ENCODE data around the gene DZIP1L. TPM values are rescaled to one million over a fixed set of nuclear protein-coding genes. Genes with fewer than 3 reads are reported as not detected.

The DZIP1L gene
- total RNA-seq, 1 donor from 2014 or later = 26.6 TPM

DNA sequence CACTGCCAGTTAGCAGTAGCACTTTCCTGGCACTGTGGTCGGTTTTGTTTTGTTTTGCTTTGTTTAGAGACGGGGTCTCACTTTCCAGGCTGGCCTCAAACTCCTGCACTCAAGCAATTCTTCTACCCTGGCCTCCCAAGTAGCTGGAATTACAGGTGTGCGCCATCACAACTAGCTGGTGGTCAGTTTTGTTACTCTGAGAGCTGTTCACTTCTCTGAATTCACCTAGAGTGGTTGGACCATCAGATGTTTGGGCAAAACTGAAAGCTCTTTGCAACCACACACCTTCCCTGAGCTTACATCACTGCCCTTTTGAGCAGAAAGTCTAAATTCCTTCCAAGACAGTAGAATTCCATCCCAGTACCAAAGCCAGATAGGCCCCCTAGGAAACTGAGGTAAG is 82.8 kb downstream of the DZIP1L start:
- Mint-ChIP-seq H3K4me3 (no peak overlapping the region), H3K27ac (ENCODE audit: unreplicated experiment) (no peak overlapping the region), H3K36me3 (ENCODE audit: low read depth) (peaks cover 4% of the 10 kb centered on the region), H3K9me3 (no peaks in the 10 kb centered on the region), H3K27me3 (ENCODE audit: low read depth) (no peaks in the 10 kb centered on the region), H3K4me1 (no peaks in the 10 kb centered on the region)
- TF ChIP-seq, protein P1, sequence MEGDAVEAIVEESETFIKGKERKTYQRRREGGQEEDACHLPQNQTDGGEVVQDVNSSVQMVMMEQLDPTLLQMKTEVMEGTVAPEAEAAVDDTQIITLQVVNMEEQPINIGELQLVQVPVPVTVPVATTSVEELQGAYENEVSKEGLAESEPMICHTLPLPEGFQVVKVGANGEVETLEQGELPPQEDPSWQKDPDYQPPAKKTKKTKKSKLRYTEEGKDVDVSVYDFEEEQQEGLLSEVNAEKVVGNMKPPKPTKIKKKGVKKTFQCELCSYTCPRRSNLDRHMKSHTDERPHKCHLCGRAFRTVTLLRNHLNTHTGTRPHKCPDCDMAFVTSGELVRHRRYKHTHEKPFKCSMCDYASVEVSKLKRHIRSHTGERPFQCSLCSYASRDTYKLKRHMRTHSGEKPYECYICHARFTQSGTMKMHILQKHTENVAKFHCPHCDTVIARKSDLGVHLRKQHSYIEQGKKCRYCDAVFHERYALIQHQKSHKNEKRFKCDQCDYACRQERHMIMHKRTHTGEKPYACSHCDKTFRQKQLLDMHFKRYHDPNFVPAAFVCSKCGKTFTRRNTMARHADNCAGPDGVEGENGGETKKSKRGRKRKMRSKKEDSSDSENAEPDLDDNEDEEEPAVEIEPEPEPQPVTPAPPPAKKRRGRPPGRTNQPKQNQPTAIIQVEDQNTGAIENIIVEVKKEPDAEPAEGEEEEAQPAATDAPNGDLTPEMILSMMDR (conservative IDR thresholded peaks at IDR 0.05) = no peak
- no peak for DNase-seq (ENCODE audit: low read depth, low spot score)

- H3K4me1 Mint-ChIP-seq = no peaks in the 10 kb centered on the region
- no peaks in the 10 kb centered on the region for H3K27me3 Mint-ChIP-seq (ENCODE audit: low read depth)
- peaks cover 6% of the 10 kb centered on the region for H3K36me3 Mint-ChIP-seq (ENCODE audit: low read depth)
- TF ChIP-seq, protein P1 (conservative IDR thresholded peaks at IDR 0.05) = no peak
- no peaks in the 10 kb centered on the region for H3K9me3 Mint-ChIP-seq
- H3K4me3 Mint-ChIP-seq = no peak overlapping the region
- DNase-seq (ENCODE audit: low read depth, low spot score) = no peak
- no peak overlapping the region for H3K27ac Mint-ChIP-seq (ENCODE audit: unreplicated experiment)
Measured at GRCh38 chr3:138031536-138031935, 83.9 kb downstream of the DZIP1L start.

DNA sequence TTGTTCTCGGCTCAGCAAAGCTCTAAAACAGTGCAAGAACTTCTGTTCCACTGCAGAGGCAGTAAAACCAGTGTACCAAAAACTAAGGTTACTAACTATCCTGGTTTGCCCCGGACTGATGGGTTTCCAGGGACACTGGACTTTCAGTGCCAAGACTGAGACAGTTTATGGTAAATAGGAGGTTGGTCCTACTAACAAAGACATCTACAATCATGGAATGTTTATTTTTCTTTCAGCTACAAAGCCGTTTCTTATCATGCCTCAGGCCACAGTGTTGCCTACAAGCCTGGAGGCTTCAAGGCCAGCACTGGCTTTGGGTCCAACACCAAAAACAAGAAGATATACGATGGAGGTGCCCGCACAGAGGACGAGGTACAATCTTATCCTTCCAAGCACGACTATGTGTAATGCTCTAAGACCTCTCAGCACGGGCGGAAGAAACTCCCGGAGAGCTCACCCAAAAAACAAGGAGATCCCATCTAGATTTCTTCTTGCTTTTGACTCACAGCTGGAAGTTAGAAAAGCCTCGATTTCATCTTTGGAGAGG is 84.6 kb downstream of the DZIP1L start:
- H3K27ac Mint-ChIP-seq (ENCODE audit: unreplicated experiment) = no peak overlapping the region
- no peak overlapping the region for H3K4me3 Mint-ChIP-seq
- no peaks in the 10 kb centered on the region for H3K27me3 Mint-ChIP-seq (ENCODE audit: low read depth)
- TF ChIP-seq, protein P1 (conservative IDR thresholded peaks at IDR 0.05) = no peak
- H3K36me3 Mint-ChIP-seq (ENCODE audit: low read depth) = peaks cover 6% of the 10 kb centered on the region
- no peak for DNase-seq (ENCODE audit: low read depth, low spot score)
- H3K4me1 Mint-ChIP-seq = no peaks in the 10 kb centered on the region
- H3K9me3 Mint-ChIP-seq = no peaks in the 10 kb centered on the region

- no peak for DNase-seq (ENCODE audit: low read depth, low spot score)
- Mint-ChIP-seq H3K4me3 (no peak overlapping the region), H3K27me3 (ENCODE audit: low read depth) (no peaks in the 10 kb centered on the region), H3K4me1 (no peaks in the 10 kb centered on the region), H3K9me3 (no peaks in the 10 kb centered on the region), H3K36me3 (ENCODE audit: low read depth) (peaks cover 8% of the 10 kb centered on the region), H3K27ac (ENCODE audit: unreplicated experiment) (no peak overlapping the region)
- TF ChIP-seq, protein P1 (conservative IDR thresholded peaks at IDR 0.05) = no peak
Measured at GRCh38 chr3:138027821-138028220, 87.6 kb downstream of the DZIP1L start.

DNA sequence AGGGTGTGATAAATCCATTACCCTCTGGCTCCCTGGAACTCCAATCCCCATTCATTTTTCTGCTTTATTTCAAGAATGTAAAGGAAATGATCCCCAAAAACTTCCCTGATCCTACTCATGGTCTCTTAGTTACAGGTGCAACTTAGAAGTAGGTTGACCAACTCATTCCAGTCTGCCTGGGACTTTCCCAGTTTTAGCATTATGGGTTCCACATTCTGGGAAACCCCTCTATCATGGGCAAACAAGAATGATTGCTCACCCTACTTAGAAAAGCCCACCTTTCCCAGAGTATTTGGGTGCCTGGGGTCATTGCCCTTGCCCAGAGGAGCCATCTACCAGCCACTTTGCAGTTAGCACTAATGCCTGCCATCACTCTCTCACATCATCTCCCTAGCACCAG is 89.9 kb downstream of the DZIP1L start:
- no peak for DNase-seq (ENCODE audit: low read depth, low spot score)
- H3K27me3 Mint-ChIP-seq (ENCODE audit: low read depth) = no peaks in the 10 kb centered on the region

More for the DNA sequence above, 89.9 kb downstream of the DZIP1L start:
- H3K4me3 Mint-ChIP-seq = no peak overlapping the region
- no peaks in the 10 kb centered on the region for H3K9me3 Mint-ChIP-seq
- H3K36me3 Mint-ChIP-seq (ENCODE audit: low read depth) = peaks cover 5% of the 10 kb centered on the region
- TF ChIP-seq, protein P1 (conservative IDR thresholded peaks at IDR 0.05) = no peak
- H3K27ac Mint-ChIP-seq (ENCODE audit: unreplicated experiment) = no peak overlapping the region
- H3K4me1 Mint-ChIP-seq = no peaks in the 10 kb centered on the region

Measured in neural crest cell (in vitro differentiated cells).